HL-60 (cell line): ENCODE data around the gene COL9A1.

Experiments used
- GABPA ChIP-seq: IDR thresholded peaks from 2 replicates; pipeline ENCODE4 v1.6.1; 2012; ENCODE audit warnings: low read depth
- POLR2AphosphoS5 ChIP-seq: IDR thresholded peaks from 2 replicates; pipeline ENCODE4 v1.6.1; 2012; ENCODE audit warnings: low read depth
- SPI1 ChIP-seq: IDR thresholded peaks from 2 replicates; pipeline ENCODE4 v1.6.1; 2012; ENCODE audit warnings: low read depth, mild to moderate bottlenecking, borderline replicate concordance
- TF ChIP-seq, protein P1 (sequence below): IDR thresholded peaks from one replicate; pipeline ENCODE4 v1.5.1; 2011; ENCODE audit warnings: low read length, control low read depth, inconsistent platforms; ENCODE audit not compliant: insufficient read depth
- TF ChIP-seq, protein P2 (sequence below): IDR thresholded peaks from 2 replicates; pipeline ENCODE4 v1.6.1; 2012; ENCODE audit warnings: low read depth; ENCODE audit not compliant: insufficient replicate concordance

DNA sequence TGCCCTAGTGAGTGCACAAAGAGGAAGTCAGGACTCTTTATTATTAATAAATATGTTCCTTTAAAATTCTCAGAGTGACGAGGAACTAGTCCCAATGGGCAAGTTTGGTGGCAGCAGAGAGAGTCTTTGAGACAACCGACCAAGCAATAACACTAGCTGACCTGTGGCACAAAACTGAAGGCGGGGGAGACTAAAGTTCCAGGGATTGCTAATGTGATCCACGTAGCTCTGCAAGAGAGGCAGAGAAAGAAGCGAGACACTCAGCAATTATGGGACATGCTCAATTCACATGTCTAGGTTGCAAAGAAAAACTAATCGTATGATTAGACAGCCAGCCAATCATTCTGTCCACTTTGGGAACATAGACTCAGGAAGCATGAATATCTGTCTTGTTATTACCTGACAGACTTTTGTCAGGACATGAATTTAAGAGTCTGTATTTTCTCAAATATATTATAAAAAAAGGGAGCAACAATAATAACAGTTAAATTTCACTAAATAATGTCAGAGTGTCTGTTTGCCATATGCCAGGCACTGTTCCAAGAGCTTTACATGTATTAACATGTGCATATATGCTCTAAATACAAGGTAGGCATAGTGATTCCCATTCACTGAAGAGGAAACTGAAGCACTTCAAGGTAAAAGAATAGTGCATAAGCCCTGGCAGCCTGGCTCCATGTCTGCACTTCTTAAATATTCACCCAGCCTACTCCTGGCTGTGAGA, 81.0 kb downstream of the COL9A1 start:
- TF ChIP-seq GABPA: no peak
- TF ChIP-seq, protein P1, sequence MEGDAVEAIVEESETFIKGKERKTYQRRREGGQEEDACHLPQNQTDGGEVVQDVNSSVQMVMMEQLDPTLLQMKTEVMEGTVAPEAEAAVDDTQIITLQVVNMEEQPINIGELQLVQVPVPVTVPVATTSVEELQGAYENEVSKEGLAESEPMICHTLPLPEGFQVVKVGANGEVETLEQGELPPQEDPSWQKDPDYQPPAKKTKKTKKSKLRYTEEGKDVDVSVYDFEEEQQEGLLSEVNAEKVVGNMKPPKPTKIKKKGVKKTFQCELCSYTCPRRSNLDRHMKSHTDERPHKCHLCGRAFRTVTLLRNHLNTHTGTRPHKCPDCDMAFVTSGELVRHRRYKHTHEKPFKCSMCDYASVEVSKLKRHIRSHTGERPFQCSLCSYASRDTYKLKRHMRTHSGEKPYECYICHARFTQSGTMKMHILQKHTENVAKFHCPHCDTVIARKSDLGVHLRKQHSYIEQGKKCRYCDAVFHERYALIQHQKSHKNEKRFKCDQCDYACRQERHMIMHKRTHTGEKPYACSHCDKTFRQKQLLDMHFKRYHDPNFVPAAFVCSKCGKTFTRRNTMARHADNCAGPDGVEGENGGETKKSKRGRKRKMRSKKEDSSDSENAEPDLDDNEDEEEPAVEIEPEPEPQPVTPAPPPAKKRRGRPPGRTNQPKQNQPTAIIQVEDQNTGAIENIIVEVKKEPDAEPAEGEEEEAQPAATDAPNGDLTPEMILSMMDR: no peak
- TF ChIP-seq POLR2AphosphoS5: no peak
- TF ChIP-seq, protein P2, sequence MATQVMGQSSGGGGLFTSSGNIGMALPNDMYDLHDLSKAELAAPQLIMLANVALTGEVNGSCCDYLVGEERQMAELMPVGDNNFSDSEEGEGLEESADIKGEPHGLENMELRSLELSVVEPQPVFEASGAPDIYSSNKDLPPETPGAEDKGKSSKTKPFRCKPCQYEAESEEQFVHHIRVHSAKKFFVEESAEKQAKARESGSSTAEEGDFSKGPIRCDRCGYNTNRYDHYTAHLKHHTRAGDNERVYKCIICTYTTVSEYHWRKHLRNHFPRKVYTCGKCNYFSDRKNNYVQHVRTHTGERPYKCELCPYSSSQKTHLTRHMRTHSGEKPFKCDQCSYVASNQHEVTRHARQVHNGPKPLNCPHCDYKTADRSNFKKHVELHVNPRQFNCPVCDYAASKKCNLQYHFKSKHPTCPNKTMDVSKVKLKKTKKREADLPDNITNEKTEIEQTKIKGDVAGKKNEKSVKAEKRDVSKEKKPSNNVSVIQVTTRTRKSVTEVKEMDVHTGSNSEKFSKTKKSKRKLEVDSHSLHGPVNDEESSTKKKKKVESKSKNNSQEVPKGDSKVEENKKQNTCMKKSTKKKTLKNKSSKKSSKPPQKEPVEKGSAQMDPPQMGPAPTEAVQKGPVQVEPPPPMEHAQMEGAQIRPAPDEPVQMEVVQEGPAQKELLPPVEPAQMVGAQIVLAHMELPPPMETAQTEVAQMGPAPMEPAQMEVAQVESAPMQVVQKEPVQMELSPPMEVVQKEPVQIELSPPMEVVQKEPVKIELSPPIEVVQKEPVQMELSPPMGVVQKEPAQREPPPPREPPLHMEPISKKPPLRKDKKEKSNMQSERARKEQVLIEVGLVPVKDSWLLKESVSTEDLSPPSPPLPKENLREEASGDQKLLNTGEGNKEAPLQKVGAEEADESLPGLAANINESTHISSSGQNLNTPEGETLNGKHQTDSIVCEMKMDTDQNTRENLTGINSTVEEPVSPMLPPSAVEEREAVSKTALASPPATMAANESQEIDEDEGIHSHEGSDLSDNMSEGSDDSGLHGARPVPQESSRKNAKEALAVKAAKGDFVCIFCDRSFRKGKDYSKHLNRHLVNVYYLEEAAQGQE: no peak
- TF ChIP-seq SPI1: peak; percentile 29; the same call in 1 of the 2 replicates
